Lung (tissue), 16 donors: ENCODE measurements around the gene ACBD7. TPM values are rescaled to one million over a fixed set of nuclear protein-coding genes. Genes with fewer than 3 reads are reported as not detected.

ENCODE experiments used
- ATAC-seq: fragments of 200-7000 bp; cut with Tn5 transposase; one replicate; pipeline ENCODE4 v1.9.1; 2020; ENCODE audit warnings: moderate number of reproducible peaks; ENCODE audit not compliant: insufficient read depth, low FRiP score
- DNase-seq, 3 donors: peaks; one replicate each; pipeline ENCODE4 v3.0.0-alpha.2; 2013 to 2017
- H3K27ac ChIP-seq, 2 donors: one replicate each; pipeline ENCODE4 v1.5.1; 2013; ENCODE audit warnings: mild to moderate bottlenecking in 2 of 2, moderate library complexity in 2 of 2, control low read depth in 1 of 2, inconsistent platforms in 1 of 2, low read depth in 1 of 2, low read length in 1 of 2
- H3K27me3 ChIP-seq, 3 donors: one replicate each; pipeline ENCODE4 v1.5.1; 2013; ENCODE audit warnings: low read length in 2 of 3; ENCODE audit not compliant: control insufficient read depth in 3 of 3, insufficient read depth in 3 of 3
- H3K36me3 ChIP-seq, 4 donors: one replicate each; pipeline ENCODE4 v1.5.1; 2013; ENCODE audit warnings: low read length in 4 of 4, mild to moderate bottlenecking in 1 of 4, moderate library complexity in 1 of 4; ENCODE audit not compliant: control insufficient read depth in 4 of 4, insufficient read depth in 4 of 4
- H3K4me1 ChIP-seq, 5 donors: one replicate each; pipeline ENCODE4 v1.5.1; 2013; ENCODE audit warnings: low read length in 5 of 5, mild to moderate bottlenecking in 2 of 5, moderate library complexity in 1 of 5; ENCODE audit not compliant: control insufficient read depth in 5 of 5, insufficient read depth in 5 of 5
- H3K4me3 ChIP-seq: one replicate; pipeline ENCODE4 v1.5.1; 2013; ENCODE audit warnings: mild to moderate bottlenecking, control low read depth, moderate library complexity
- H3K9ac ChIP-seq, 2 donors: one replicate each; pipeline ENCODE4 v1.5.1; 2013; ENCODE audit warnings: low read length in 2 of 2, control low read depth in 1 of 2; ENCODE audit not compliant: insufficient read depth in 1 of 2
- H3K9me3 ChIP-seq, 4 donors: one replicate each; pipeline ENCODE4 v1.5.1; 2013; ENCODE audit warnings: low read length in 3 of 4, mild to moderate bottlenecking in 1 of 4, moderate library complexity in 1 of 4; ENCODE audit not compliant: control insufficient read depth in 4 of 4, insufficient read depth in 3 of 4
- CTCF ChIP-seq: IDR thresholded peaks from 2 replicates; pipeline ENCODE4 v1.5.1; 2012; ENCODE audit warnings: mild to moderate bottlenecking; ENCODE audit errors: control extremely low read depth, extremely low read depth
- WGBS, 2 donors: extraction: QIAGEN DNeasy Blood & Tissue Kit; methylation state at CpG; one replicate each; pipeline ENCODE4 v1.1.7; 2013; 5-methylcytosine and 5-hydroxymethylcytosine counted together
- long read RNA-seq, 5 donors: transcript quantifications; one replicate each; lab custom pipeline, GENCODE V29; 2026
- polyA plus RNA-seq, 2 donors: library from polyadenylated mRNA; stranded (reverse); fragments of 200-250 nt; gene quantifications; one replicate each; pipeline ENCODE4 v1.2.1, GENCODE V29; 2013
- total RNA-seq, 2 donors: library from RNA; depleted of rRNA in 1 of 2; stranded (reverse); fragments of >200 nt in 1 of 2; gene quantifications; one replicate each; pipeline ENCODE4 v1.2.1, GENCODE V29; 2014 to 2021
- donor health status: control.
- donor health status: control.
- donor health status: Bipolar disorder and iron deficiency.
- donor health status: healthy.
- donor health status: DM: yes; HTN: yes; CAD: no.

ACBD7 gene
- 1 to 10 TPM; 1.9 to 4.0 TPM for total RNA-seq
- under 1 TPM; 0.19 to 0.35 TPM for polyA plus RNA-seq
- long read RNA-seq, donor 1: 0 reads
- long read RNA-seq, donor 2: 0 reads
- long read RNA-seq, donor 3, partial matches to known transcripts: 0 of 2 reads
- long read RNA-seq, donor 3, other reads (novel, unspliced or antisense): 0 of 2 reads
- long read RNA-seq, donor 4, partial matches to known transcripts: 0 of 1 reads
- long read RNA-seq, donor 4, other reads (novel, unspliced or antisense): 0 of 1 reads
- long read RNA-seq, donor 5, partial matches to known transcripts: 7 of 18 reads
- long read RNA-seq, donor 5, other reads (novel, unspliced or antisense): 9 of 18 reads

- Histone ChIP-seq H3K4me1 (peaks cover 0 to 17% (median 4%) of the 10 kb centered on the region in 5 donors), H3K27ac (no peak within 1 kb of the TSS), H3K9ac (no peak within 1 kb of the TSS), H3K36me3 (no peaks in the 10 kb centered on the region), H3K27me3 (no peaks in the 10 kb centered on the region), H3K4me3 (peak within 1 kb of the TSS; percentile 36), H3K9me3 (no peaks in the 10 kb centered on the region)
- WGBS, 2 donors: 7 to 8% methylated on average over 55 to 63 of the region's 63 CpGs
- peak; percentile 88 for ATAC-seq
- peak; percentile 1 for TF ChIP-seq CTCF
- DNase-seq: peak; percentile 82 to 89 (median 83)
Observed at GRCh38 chr10:15088428-15089261, at the start of gene ACBD7. Gene ACBD7 (minus strand): TSS chr10:15088776. CDS start chr10:15088728, 48 bp downstream.

GRCh38 chr10:15137636-15138035, 49.1 kb upstream of the ACBD7 start:
- ATAC-seq (no peak), DNase-seq (no peak)
- Histone ChIP-seq H3K4me3 (no peak overlapping the region), H3K9ac (no peak overlapping the region), H3K36me3 (peaks cover 12 to 24% (median 16%) of the 10 kb centered on the region in 4 donors), H3K4me1 (peaks cover 0 to 3% (median 0%) of the 10 kb centered on the region in 5 donors), H3K27ac (no peak overlapping the region), H3K9me3 (peaks cover 0 to 2% (median 0%) of the 10 kb centered on the region in 4 donors), H3K27me3 (no peaks in the 10 kb centered on the region)
- WGBS, 2 donors: 98 to 100% methylated on average over 1 of the region's 1 CpG
- TF ChIP-seq CTCF: no peak

- no peak overlapping the region for H3K27ac ChIP-seq
- H3K9ac ChIP-seq: no peak overlapping the region
- H3K27me3 ChIP-seq: no peaks in the 10 kb centered on the region
- no peak for TF ChIP-seq CTCF
- ATAC-seq: no peak
- H3K36me3 ChIP-seq: peaks cover 12 to 24% (median 18%) of the 10 kb centered on the region in 4 donors
- WGBS, 2 donors: 73 to 74% methylated on average over 4 of the region's 4 CpGs
- no peak overlapping the region for H3K4me3 ChIP-seq
- peaks cover 0 to 3% (median 0%) of the 10 kb centered on the region in 5 donors for H3K4me1 ChIP-seq
- peaks cover 0 to 2% (median 0%) of the 10 kb centered on the region in 4 donors for H3K9me3 ChIP-seq
- no peak for DNase-seq
Observed at GRCh38 chr10:15137036-15137359, 48.4 kb upstream of the ACBD7 start.
